Germinal center (tissue), 1 donor: ENCODE data around the gene CCNI.
"Not testable (repeated sequence)": the region's sequence is repeated elsewhere in the genome, so short reads cannot be mapped to it uniquely, and the experiment has no call there.

Source experiments
- DNase-seq: peaks from one replicate; pipeline ENCODE4 v3.0.0; 2012; ENCODE audit warnings: mixed read lengths, low spot score

Gene CCNI

DNA sequence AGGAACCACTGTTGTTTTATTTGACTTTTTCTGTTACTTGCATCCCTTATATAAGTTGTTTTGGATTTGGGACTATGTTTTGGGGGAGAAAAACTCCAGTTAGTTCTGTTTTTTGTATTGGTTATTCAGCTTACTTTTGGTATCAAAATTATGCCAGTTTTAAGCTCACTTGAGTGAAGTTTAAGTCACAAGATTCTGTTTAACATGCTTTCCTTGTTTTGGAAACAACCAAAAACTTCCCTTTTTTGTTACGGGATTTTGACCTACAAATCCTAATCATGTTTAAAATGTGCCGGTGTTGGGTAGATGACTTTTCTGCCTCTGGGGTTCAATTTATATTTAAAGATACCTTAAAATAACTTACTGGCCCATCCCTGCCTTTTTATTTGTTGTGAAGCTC lies 36.0 kb downstream of the CCNI start:
- DNase-seq: no peak

DNA sequence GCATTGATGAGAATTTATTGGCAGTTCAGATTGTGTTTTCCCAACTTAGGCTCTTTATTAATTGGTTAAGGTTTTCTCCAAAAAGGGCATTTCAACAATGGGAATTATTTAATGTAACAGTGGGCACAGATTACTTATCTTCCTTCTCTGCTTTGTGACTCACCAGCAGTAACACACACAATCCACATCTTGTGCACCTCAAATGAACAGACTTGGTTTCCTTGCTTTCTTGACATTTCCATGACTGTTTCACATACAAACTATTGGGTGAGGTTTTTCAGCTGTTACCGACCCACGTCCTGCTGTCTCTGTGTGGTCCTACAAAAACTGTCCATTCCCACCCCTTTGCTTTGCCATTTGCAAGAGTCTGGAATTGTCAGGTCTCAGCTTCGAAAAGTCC lies 38.1 kb downstream of the CCNI start:
- no peak for DNase-seq

DNA sequence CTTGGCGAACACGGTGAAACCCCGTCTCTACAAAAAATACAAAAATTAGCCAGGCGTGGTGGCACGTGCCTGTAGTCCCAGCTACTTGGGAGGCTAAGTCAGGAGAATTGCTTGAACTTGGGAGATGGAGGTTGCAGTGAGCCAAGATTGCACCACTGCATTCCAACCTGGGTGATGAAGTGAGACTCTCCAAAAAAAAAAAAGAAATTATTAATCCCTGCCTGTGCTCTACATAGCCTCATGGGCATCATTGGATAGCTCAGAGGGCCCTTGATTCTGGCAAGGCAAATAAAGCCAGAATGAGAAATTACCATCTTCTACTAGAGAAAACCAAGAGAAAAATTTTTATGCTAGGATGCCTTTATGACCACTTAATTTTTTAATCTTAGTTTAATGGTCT lies 38.6 kb downstream of the CCNI start:
- not testable (repeated sequence) for DNase-seq

DNA sequence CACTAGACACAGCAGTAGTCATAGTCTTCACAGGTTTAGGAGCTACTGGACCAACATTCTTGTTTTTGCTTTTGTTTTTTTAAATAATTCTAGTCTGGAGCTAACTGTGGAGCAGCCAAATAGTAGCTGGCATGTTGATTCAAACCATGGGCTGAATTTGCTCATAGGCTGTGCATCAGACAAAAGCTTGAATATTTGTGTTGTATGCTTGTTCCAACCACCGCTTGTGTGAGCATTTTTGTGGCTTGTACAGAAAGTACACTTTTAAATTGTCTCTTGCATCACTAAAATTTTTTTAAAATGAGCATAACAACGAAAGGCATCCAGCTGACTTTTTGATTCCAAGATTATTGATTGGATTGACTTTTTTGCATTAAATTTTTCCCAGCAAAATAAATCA lies 39.6 kb downstream of the CCNI start:
- no peak for DNase-seq

DNA sequence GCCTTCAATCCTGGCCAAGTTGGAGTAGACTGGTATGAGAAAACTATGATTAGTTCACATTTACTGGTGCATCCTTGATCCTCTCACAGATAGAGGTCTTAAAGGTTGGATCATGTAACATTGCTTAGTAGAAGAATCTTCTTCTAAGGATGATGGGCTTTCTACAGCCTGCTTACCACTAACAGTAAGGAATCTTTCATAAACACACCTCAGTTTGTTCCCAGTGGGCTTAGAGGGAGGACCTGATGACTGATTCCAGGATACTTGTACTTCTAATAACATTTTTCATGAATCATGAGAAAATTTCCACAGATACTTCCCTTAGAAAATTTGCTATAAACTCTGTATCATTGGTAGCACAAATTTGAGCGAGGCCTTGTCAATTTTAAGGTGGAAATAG lies 40.6 kb downstream of the CCNI start:
- no peak for DNase-seq

DNA sequence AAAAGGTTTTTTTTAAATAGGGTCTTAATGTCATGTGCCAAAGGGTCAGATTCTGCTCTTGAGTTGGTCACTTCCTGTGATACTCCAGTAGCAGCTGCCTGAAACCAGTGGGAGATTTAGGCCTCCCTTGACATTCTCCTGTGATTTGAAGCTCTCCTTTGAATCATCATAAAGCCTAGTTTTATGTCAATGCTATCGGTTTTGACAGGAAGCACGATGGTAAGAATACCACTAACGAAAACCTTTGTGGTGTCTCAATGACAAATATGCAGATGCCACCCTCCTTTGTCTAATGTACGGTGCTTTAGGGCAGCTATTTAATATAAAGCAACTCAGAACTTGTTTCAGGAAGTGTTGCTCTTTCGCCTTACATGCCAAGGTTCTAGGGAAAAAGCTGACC lies 44.2 kb downstream of the CCNI start:
- DNase-seq: no peak

DNA sequence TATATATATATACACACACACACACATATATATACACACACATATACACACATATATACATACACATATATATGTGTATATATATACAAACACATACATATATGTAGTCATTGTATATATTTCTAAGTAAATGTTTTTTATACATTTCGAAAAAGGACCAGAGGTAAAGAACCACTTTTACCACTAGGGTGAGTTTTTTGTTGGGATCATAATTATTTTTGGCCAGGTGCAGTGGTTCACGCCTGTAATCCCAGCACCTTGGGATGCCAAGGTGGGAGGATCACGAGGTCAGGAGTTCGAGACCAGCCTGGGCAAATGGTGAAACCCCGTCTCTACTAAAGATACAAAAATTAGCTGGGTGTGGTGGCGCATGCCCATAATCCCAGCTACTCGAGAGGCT lies 46.0 kb downstream of the CCNI start:
- DNase-seq: not testable (repeated sequence)

DNA sequence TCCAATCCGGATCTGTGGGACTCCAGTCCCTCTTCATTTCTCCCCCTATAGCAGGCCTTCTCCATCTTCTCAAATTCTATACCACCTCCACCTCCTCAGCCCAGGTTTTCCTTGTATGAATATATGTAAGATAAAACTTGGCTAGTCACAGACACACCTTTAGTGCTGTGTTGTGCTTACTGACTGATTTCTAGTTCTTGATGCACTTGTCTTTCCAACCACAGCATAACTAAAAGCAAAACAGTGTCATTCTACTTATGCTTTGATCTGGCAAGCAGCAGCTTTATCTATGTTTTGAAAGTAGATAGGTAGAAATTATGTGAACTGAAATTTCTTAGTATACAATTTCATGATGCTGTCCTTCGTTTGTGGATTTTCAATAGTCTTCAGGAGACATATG lies 47.5 kb downstream of the CCNI start:
- no peak for DNase-seq

DNA sequence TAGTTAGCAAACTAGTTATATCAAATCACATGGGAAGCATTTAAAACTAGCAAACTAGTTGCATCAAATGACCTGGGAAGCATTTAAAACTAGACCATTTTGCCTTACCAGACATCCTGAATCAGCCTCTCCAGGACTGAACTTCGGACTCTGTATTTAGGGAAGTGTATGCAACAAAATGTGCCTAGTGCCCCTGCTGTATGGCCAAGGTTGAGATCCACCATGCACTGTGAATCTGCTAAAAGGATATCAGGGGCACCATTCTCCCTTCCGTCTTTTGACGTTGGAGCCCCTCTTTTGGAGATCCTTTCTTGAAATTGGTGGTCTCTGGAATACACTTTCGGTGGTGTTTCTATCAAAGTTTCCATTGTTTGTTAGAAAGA lies 49.5 kb downstream of the CCNI start:
- DNase-seq: no peak

DNA sequence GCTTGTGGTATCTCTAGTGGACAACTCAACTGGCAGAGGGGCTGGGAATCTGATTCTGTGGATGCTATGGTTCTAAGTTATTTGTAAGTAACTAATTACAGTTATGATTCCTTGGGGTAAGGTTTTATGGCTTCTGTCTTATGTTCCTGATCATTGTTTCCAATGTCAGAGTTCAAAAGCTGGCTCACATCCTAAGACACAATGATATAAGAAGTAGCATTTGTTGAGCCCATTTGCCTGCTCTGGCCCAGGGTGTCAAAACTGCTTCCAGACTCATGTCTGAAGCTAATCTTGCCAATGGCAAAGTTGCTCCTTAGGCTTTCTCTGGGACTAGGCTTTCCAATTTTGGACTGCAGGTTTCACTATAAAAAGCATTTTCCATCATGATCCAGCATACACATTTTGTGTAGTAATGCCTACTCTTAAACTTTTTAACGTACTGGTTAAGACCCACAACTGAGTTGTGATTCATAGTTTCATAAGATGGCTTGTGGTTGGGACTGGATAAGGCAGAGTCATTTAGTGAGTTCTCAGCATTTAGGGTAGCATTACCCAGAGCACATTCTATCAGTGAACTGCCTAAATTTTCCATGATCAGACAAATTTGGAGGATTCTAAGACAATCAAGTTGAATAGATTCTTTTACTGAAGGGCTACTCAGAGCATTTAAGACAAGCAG lies 50.0 kb downstream of the CCNI start:
- no peak for DNase-seq

DNA sequence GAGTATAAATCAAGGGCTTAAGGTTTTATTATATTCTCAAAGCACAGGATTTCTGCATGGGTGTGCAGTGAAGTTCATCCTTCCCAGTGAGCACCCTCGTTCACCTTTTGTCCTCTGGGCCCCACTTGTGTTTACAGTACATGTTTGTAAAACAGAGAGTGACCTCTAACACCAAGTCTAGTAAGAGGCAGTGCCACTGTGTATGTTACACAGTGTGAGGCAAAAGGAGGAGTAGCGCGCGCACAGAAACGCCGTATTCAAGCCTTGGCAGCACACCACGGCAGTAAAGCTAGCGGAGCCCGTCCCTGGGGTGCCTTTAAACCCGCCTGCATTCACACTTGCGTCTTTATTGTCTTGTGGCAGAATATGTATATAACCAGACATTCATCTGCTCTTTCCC lies 51.9 kb downstream of the CCNI start:
- DNase-seq: no peak

DNA sequence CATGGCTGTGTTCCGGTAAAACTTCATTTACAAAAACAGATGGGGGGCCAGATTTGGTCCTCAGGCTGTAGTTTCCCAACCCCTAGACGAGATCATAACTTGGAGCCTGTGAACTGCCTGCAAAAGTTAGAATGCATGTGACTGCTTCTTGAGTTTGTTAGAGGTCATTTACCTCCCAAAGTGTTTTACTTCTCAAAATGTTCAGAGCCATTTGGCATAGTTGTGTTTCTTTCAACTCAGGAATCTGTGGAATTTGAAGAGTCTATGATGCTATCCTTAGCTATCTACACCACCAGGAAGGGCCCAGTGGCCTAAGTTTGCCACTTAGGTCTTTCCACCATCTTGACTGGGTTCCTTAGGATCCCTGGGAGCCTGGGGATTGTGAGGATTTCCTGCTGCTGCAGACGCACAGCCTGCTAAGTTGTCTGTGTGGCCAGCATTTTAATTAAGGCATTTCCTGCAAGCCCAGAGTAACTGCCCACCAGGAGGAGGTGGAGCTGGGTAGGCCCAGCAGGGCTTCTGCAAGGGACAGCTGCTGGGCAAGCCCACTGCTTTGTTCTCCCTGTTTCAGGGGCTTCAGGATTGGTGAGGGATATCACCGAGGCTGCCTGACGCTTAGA lies 53.1 kb downstream of the CCNI start:
- DNase-seq: no peak

DNA sequence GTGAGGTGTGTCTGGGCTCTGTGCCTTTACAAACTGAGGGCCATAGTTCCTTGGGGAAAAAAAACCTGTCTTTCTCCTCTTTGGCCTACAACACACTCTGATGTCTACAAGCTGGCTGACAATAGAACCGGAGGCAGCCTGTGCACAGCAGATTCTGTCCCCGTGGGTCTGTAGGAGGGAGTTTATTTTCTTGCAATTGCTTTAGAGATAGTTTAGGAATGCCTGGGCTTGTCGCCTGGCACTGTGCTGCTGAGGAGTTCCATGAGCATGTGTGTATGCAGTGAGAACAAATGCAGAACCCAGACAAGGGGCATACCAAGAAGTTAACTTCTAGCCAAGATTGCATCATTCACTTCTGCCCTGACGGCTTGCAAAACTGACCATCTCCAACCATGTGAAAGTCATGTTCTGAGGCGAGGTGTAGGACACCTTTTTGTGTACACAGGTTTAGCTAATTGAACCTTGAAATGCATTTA lies 54.1 kb downstream of the CCNI start:
- no peak for DNase-seq

DNA sequence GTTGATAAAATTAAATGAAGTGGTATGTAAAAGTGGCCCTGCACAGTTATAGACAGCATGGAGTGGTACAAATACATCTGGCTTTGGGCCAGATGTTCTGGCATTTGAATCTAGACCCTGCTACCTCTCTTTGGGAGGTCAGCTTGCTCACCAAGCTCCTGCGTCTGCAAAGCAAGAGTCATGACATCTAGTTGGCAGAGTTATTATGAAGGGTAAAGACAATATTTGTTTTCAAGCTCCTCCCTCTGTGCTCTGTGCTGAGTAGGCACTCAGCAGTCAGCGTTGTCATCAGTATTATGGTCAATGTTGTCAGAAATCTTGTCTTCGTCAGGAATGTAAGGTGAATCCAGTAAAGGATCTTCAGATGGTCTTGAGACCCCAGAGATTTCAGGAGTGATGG lies 55.8 kb downstream of the CCNI start:
- no peak for DNase-seq

DNA sequence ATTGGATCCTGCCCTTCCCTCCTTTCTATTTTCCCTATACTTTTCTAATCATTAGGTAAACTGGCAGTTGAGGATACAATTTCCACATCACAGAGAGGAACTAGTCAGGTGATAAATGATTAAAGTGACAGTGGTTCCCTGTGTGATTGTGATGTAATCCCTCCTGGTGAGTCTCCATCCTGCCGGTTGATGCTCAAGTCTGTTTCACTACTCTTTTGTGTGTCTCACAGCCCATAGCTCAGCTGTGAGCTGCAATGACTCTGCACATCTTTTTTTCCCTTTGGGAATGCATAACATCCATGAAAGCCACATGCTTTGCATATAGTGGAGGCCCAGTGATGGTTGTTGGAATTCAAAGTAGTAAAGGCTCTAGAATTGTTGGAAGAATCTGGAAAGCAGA lies 60.4 kb downstream of the CCNI start:
- DNase-seq: no peak

DNA sequence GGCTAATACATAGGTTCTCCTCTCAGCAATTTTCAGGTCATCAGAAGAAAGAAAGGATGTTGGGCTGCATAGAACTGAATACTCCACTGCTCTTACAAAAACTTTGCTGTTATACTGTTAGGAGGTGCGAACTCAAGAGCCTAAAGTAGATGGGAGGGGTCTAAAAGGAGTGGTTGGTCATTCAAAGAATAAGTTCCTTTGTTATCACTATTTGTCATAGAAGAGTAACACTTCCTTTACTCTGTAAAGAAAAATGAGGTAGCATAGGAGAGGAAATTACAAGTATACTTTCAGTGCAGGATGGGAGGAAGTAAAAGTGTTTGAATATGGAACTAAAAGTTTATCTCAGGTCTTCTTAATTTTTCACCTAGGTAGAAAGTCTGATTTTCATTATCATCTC lies 61.5 kb downstream of the CCNI start:
- no peak for DNase-seq

DNA sequence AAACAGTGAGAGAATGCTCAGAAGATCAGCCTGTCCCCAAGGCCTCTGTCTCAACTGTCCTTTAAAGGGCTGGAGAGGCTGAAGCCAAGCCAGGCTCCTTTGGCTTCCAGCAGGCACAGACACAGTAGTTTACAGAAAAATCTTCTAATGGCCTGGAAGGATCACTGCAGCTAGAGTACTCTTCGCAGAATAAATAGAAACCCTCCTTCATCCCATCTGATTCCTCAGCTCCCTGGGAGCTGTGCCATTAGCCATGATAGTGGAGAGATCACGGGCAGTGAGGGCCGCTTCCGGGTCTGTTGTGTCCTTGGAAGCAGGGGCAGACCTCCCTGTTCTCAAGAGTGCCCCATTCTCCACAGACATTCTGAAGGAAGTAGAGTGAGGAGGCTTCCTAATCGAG lies 63.1 kb downstream of the CCNI start:
- DNase-seq: no peak

DNA sequence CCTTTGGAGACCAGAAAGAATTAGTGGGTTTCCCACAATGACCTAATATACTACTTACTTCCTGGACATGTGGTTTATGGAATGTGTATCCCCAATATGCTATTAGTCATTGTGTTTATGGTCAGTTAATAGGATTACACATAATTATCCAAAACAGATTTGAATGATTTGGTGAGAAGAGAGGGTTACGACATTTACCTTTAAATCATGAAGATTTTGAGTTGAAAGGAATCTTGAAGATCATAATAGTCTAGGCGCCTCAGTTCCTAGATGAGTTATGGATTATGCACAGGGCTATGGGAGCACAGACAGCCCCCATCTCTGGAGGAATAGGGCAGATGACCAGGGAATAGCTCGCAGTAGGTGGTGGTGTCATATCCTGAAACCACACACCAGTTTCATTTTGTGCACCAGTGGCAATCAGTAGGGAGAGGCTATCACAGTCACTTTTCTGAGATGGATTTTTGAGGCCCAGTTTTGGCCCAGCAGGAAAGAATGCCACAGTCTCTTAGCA lies 64.9 kb downstream of the CCNI start:
- DNase-seq: no peak

DNA sequence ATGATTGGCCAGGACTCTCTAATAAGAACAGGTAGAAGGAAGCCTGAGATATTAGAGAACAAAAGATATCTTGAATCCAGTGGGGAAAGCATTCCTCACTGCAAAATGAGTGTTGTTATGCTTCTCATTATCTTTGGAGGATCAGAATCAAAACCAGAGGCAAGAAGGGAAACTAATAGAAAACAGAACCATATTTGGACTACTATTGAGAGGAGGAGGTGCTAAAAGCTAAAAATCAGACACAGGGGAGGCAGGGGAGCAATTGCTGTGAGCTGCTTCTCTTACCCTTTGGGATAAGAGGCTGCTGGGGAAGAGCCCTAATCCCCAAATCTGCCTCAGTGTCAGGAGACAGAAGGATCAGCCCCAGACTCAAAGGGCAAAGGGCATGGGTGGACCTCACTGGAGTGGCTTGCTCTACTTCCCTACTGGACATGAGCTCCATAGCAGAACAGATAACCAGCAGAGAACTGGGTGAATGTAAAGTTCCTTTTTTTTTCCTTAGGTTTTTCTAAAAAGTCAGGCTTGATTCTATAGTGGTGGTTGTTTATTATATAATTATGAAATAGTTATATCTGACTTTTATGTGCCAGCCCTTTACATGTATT lies 66.2 kb downstream of the CCNI start:
- no peak for DNase-seq

DNA sequence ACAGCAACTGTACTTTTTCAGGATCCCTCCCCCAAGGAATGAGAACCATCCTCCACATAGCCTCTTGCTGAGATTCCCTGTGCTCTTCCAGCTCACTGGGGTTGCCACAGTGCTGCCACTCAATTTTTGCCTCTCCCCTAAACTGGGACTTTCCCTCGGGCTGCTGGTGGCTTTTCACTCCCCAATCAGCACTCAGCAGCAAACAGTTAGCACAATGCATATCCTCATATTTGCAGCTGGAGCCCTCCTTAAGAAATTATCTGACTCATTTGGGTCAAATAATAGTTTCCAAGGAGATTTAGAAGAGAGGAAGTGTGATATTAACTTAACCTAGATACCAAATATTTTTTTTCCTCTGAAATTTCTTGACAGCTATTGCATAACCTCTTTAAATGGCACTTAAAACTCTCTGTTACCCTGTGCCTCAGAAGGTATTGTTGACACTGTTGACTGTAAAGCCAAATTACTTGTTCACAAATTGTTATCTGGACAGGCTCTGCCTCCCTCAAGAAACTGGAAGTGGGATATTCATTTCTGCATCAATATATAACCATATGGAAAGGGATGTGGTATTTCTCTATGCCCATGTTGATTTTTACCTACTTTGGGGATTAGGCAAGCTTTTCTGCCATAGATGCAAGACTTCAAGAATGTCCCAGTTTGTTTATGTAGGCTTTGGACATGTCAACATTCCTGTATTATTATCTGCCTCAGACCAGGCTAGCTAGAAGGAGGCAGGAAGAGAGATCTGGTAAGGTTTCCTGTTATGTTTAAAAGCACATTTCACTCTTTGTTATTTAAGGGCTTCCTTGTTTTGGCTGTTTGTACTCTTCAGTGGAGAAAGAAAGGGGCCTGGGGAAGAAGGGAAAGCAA lies 68.2 kb downstream of the CCNI start:
- no peak for DNase-seq

DNA sequence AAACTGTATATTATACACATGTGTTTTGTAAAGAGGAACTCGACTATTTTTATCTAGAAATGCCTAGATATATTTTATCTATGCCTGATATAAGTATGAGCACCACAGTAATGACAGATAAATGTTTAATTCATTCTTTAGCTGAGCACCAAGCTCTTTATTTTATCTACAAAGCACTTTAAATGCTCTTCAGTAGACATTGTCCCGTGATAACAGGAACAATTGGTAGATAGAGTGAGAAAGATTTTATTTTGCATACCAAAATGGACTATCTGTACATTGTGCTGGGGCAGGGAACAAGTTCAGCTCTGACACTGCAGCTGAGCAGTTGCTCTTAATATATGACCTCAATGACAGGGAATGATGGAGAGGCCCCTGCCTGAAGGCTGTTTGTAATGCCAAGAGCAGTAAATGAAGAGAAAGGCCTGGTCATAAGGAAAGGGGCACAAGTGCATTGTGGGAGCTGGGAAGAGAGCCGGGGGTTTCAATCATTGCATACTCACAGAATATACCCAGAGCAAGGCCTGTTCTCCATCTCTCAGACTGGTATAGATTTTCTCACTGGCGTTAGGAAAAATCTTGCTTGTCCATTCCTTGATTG lies 68.9 kb downstream of the CCNI start:
- DNase-seq: no peak

DNA sequence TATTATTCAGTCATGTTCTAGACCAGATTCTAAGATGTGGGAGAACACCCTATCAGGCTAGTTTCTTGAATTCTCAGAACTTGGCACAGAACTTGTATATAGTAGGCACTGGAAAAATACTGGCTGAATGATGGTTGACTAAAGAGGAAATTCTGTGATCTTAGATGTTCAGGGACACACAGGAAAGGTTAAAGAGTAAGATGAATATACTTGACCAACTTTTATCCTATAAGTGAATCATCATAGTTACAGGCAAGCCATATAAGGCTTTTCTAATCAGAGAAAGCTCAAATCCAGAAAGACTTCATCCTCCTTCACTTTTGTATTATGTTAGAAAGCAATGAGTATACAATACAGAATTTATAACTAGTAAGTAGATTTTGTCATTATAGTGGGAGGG lies 72.4 kb downstream of the CCNI start:
- DNase-seq: no peak
